HG03060 (cell line): Measurements from ENCODE around the gene IRX5.

Source experiments
- ATAC-seq: cut with Tn5 transposase; IDR thresholded peaks from one replicate; pipeline ENCODE4 v1.9.1; 2021; ENCODE audit warnings: low read depth, moderate number of reproducible peaks; ENCODE audit not compliant: unreplicated experiment

The IRX5 gene

GRCh38 chr16:54929090-54930004 lies 1.3 kb upstream of the IRX5 start:
- ATAC-seq, result peak; percentile 92

- ATAC-seq, result no peak
These were observed 129 bp downstream of the IRX5 start for GRCh38 chr16:54930869-54931119.

GRCh38 chr16:54931120-54932014 lies 702 bp downstream of the IRX5 start:
- no peak for ATAC-seq

GRCh38 chr16:54932021-54932660 lies 1.5 kb downstream of the IRX5 start:
- ATAC-seq, result no peak

- ATAC-seq, result no peak
These were observed 2.1 kb downstream of the IRX5 start for GRCh38 chr16:54932737-54933254.

- ATAC-seq, result no peak
These were observed 2.8 kb downstream of the IRX5 start for GRCh38 chr16:54933281-54934011.

- no peak for ATAC-seq
These were observed 4.0 kb downstream of the IRX5 start for GRCh38 chr16:54934481-54935265.

- no peak for ATAC-seq
These were observed 4.8 kb downstream of the IRX5 start for GRCh38 chr16:54935266-54935968.

GRCh38 chr16:54936201-54936978 lies 5.7 kb downstream of the IRX5 start:
- no peak for ATAC-seq

GRCh38 chr16:54936979-54937670 lies 6.5 kb downstream of the IRX5 start:
- ATAC-seq, result no peak

- no peak for ATAC-seq
These were observed 7.1 kb downstream of the IRX5 start for GRCh38 chr16:54937671-54938211.

GRCh38 chr16:54938212-54939028 lies 7.8 kb downstream of the IRX5 start:
- ATAC-seq, result no peak

GRCh38 chr16:54939029-54939346 lies 8.3 kb downstream of the IRX5 start:
- no peak for ATAC-seq

GRCh38 chr16:54939510-54940278 lies 9.0 kb downstream of the IRX5 start:
- no peak for ATAC-seq

GRCh38 chr16:54940279-54940604 lies 9.6 kb downstream of the IRX5 start:
- ATAC-seq, result no peak

- no peak for ATAC-seq
These were observed 11.8 kb downstream of the IRX5 start for GRCh38 chr16:54942353-54942943.
